ENCODE data around the gene PKDCC. TPM values are rescaled to one million over a fixed set of nuclear protein-coding genes. Genes with fewer than 3 reads are reported as not detected.
"Not testable (repeated sequence)": the region's sequence is repeated elsewhere in the genome, so short reads cannot be mapped to it uniquely, and the experiment has no call there.

Gene PKDCC
- polyA plus RNA-seq, 3 donors from 2014 or later = not detected

DNA sequence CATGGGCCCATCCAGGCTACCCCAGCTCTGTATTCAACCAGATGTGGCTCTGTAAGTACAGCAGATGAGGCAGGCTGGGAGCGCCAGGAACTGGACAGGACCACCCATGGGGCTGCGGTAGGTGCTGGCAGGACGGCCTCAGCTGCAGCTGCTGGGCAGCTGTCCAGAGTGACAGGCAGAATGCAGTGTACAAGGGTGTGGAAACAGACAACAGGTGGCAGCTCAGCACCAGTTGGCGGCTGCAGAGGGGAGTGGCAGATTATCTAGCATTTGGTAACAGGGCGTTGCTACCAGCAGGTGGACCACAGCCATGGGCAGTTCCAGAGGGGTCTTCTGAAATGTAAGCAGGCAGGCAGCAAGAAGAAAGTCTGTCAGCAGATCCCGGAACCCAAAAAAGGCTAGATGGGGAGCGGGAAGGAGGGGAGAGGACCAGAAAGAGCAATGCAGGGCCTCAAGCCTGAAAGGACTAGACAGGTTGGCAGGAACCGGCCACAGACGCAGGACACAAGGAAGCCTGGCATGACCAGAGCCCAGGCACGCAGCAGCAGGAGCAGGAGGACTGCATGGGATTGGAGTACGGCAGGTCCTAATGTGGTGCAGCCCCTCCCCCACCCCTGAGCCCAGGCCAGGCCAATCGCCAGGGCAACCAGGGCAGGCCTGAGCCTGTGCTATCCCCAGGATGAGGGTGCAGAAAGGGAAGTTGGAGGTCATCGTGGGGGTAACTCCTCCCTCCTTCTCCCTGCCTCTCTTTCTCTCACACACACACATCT is 24.7 kb downstream of the PKDCC start:
- Mint-ChIP-seq H3K4me3 (no peak overlapping the region), H3K4me1 (no peaks in the 10 kb centered on the region), H3K27me3 (ENCODE audit: low read depth in 3 of 3) (peaks cover 5 to 7% (median 5%) of the 10 kb centered on the region in 3 donors), H3K27ac (no peak overlapping the region), H3K9me3 (peaks cover 0 to 3% (median 0%) of the 10 kb centered on the region in 6 donors), H3K36me3 (no peaks in the 10 kb centered on the region)
- DNase-seq = no peak

- H3K4me3 Mint-ChIP-seq = no peak overlapping the region
- DNase-seq = no peak
- H3K9me3 Mint-ChIP-seq = peaks cover 0 to 3% (median 0%) of the 10 kb centered on the region in 6 donors
- H3K4me1 Mint-ChIP-seq = no peaks in the 10 kb centered on the region
- peaks cover 5 to 7% (median 6%) of the 10 kb centered on the region in 3 donors for H3K27me3 Mint-ChIP-seq (ENCODE audit: low read depth in 3 of 3)
- no peak overlapping the region for H3K27ac Mint-ChIP-seq
- H3K36me3 Mint-ChIP-seq = no peaks in the 10 kb centered on the region
Observed at GRCh38 chr2:42073739-42074503, 26.1 kb downstream of the PKDCC start.

GRCh38 chr2:42074661-42075060 is 26.8 kb downstream of the PKDCC start:
- Mint-ChIP-seq H3K4me3 (no peak overlapping the region), H3K9me3 (peaks cover 0 to 3% (median 0%) of the 10 kb centered on the region in 6 donors), H3K27me3 (ENCODE audit: low read depth in 3 of 3) (peaks cover 6 to 8% (median 7%) of the 10 kb centered on the region in 3 donors), H3K4me1 (no peaks in the 10 kb centered on the region), H3K36me3 (no peaks in the 10 kb centered on the region), H3K27ac (no peak overlapping the region)
- DNase-seq = no peak

- H3K4me3 Mint-ChIP-seq = no peak overlapping the region
- peaks cover 0 to 3% (median 0%) of the 10 kb centered on the region in 6 donors for H3K9me3 Mint-ChIP-seq
- peaks cover 4 to 11% (median 8%) of the 10 kb centered on the region in 3 donors for H3K27me3 Mint-ChIP-seq (ENCODE audit: low read depth in 3 of 3)
- no peak overlapping the region for H3K27ac Mint-ChIP-seq
- H3K4me1 Mint-ChIP-seq = no peaks in the 10 kb centered on the region
- DNase-seq = no peak
- H3K36me3 Mint-ChIP-seq = no peaks in the 10 kb centered on the region
Observed at GRCh38 chr2:42076357-42077225, 28.8 kb downstream of the PKDCC start.

- Mint-ChIP-seq H3K27me3 (ENCODE audit: low read depth in 3 of 3) (peaks cover 5 to 11% (median 8%) of the 10 kb centered on the region in 3 donors), H3K36me3 (no peaks in the 10 kb centered on the region), H3K4me1 (no peaks in the 10 kb centered on the region), H3K27ac (no peak overlapping the region), H3K4me3 (no peak overlapping the region), H3K9me3 (peaks cover 0 to under 1% (median 0%) of the 10 kb centered on the region in 6 donors)
- no peak for DNase-seq
Observed at GRCh38 chr2:42077343-42077742, 29.5 kb downstream of the PKDCC start.

DNA sequence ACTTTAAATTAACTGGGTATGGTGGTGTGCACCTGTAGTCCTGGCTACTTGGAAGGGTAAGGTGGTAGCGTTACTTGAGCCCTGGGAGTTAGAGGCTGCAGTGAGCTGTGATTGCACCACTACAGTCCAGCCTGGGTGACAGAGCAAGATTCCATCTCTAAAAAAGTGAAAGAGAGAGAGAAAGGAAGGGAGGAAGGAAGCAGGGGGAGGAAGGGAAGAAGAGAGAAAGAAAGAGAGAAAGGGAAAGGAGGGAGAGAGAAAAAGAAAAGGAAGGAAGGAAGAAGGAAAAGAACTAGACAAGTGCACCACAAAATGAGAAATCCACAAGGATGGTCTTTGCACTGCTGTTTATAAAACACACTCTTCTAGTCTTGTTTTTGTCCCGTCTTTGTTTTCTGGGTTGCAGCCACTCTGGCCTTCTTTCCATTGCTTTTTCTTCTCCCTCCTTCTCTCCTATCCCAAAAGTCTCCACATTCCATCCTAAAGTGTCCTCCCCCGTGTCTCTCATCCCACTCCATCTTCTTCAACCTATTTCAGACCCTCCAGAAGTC is 32.0 kb downstream of the PKDCC start:
- peaks cover 4 to 12% (median 8%) of the 10 kb centered on the region in 3 donors for H3K27me3 Mint-ChIP-seq (ENCODE audit: low read depth in 3 of 3)
- no peaks in the 10 kb centered on the region for H3K4me1 Mint-ChIP-seq
- DNase-seq = no peak
- H3K36me3 Mint-ChIP-seq = no peaks in the 10 kb centered on the region
- H3K27ac Mint-ChIP-seq = no peak overlapping the region
- no peaks in the 10 kb centered on the region for H3K9me3 Mint-ChIP-seq
- no peak overlapping the region for H3K4me3 Mint-ChIP-seq

DNA sequence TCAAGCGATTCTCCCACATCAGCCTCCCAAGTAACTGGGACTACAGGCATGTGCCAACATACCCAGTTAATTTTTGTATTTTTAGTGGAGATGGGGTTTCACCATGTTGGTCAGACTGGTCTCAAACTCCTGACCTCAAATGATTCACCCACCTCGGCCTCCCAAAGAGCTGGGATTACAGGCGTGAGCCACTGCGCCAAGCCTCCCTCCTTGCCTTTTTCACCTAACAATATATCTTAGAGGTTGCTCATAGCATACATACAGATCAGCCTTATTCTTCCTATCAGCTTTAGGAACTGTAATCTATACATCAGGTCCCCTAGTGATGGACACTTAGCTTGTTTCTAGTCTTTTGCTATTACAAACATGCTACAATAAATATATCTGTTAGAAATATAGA is 33.3 kb downstream of the PKDCC start:
- not testable (repeated sequence) for H3K36me3 Mint-ChIP-seq, H3K27ac Mint-ChIP-seq, H3K9me3 Mint-ChIP-seq, DNase-seq, H3K4me3 Mint-ChIP-seq, H3K4me1 Mint-ChIP-seq
- H3K27me3 Mint-ChIP-seq (ENCODE audit: low read depth in 3 of 3) = peaks cover 4 to 11% (median 6%) of the 10 kb centered on the region in 3 donors

DNA sequence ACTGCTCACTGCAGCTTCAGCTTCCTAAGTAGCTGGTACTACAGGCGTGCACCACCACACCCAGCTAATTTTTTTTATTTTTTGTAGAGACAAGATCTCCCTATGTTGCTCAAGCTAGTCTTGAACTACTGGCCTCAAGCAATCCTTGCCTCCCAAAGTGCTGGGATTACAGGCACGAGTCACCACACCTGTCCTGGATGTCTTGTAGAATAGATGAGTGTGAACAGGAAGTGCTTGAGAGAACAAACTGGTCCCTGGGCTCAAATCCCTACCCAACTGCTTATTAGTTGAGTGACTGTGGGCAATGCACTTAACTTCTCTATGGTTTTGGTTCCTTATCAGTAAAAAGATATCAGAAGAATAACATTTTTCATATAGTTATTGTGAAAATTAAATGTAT is 34.2 kb downstream of the PKDCC start:
- DNase-seq = no peak
- Mint-ChIP-seq H3K36me3 (no peaks in the 10 kb centered on the region), H3K9me3 (no peaks in the 10 kb centered on the region), H3K4me1 (peaks cover 4 to 7% of the 10 kb centered on the region in 2 donors), H3K4me3 (no peak overlapping the region), H3K27me3 (ENCODE audit: low read depth in 3 of 3) (peaks cover 4 to 11% (median 8%) of the 10 kb centered on the region in 3 donors), H3K27ac (no peak overlapping the region)

- H3K36me3 Mint-ChIP-seq = no peaks in the 10 kb centered on the region
- peaks cover 4 to 7% of the 10 kb centered on the region in 2 donors for H3K4me1 Mint-ChIP-seq
- no peak for DNase-seq
- no peak overlapping the region for H3K27ac Mint-ChIP-seq
- peaks cover 4 to 7% (median 4%) of the 10 kb centered on the region in 3 donors for H3K27me3 Mint-ChIP-seq (ENCODE audit: low read depth in 3 of 3)
- no peak overlapping the region for H3K4me3 Mint-ChIP-seq
- no peaks in the 10 kb centered on the region for H3K9me3 Mint-ChIP-seq
Observed at GRCh38 chr2:42084231-42084671, 36.4 kb downstream of the PKDCC start.

DNA sequence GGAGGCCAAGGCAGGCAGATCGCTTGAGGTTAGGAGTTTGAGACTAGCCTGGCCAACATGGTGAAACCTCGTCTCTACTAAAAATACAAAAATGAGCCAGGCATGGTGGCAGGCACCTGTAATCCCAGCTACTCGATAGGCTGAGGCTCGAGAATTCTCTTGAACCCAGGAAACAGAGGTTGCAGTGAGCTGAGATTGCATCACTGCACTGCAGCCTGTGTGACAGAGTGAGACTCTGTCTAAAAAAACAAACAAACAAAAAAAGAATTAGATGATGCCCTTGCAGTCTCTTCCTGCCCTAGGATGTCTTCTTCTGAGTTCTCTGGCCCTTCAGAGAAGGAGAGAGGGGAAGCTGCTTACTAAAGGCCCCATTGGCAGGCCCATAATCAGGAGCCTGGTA is 37.2 kb downstream of the PKDCC start:
- not testable (repeated sequence) for DNase-seq; H3K27me3 Mint-ChIP-seq (ENCODE audit: low read depth in 3 of 3); H3K4me3 Mint-ChIP-seq; H3K36me3 Mint-ChIP-seq; H3K9me3 Mint-ChIP-seq; H3K4me1 Mint-ChIP-seq
- H3K27ac Mint-ChIP-seq = peak overlapping the region in 1 of 6 donors; percentile 51

GRCh38 chr2:42085706-42086487 is 38.1 kb downstream of the PKDCC start:
- H3K27me3 Mint-ChIP-seq (ENCODE audit: low read depth in 3 of 3) = peaks cover 1 to 4% (median 3%) of the 10 kb centered on the region in 3 donors
- no peaks in the 10 kb centered on the region for H3K36me3 Mint-ChIP-seq
- H3K9me3 Mint-ChIP-seq = no peaks in the 10 kb centered on the region
- no peak for DNase-seq
- H3K4me3 Mint-ChIP-seq = no peak overlapping the region
- peak overlapping the region in 1 of 6 donors; percentile 52 for H3K27ac Mint-ChIP-seq
- peaks cover 5 to 7% of the 10 kb centered on the region in 2 donors for H3K4me1 Mint-ChIP-seq

DNA sequence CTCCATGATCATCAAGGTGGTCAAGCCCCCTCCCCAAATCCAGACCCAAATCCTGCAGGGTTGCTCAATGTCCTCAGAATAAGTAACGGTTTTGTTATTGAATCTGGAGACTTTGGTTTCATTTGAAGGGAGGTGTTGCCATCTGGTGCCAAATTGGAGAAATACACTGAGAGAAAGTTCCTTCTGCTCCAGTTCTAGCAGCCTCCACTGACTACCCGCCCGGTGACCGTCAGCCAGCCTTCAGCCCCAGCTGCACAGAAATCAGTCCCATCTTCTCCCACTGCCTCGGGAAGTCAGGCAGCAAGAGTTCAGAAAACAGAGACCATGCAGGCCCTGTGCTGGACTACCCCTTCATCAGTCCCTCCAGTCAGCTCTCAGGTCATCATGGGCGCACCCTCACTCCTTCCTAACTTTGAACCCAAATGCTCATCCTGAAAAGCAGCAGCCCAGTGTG is 38.7 kb downstream of the PKDCC start:
- Mint-ChIP-seq H3K27ac (no peak overlapping the region), H3K4me1 (peaks cover 6 to 7% of the 10 kb centered on the region in 2 donors), H3K9me3 (no peaks in the 10 kb centered on the region), H3K27me3 (ENCODE audit: low read depth in 3 of 3) (peaks cover 1 to 4% (median 3%) of the 10 kb centered on the region in 3 donors), H3K36me3 (no peaks in the 10 kb centered on the region), H3K4me3 (no peak overlapping the region)
- peak; percentile 54 to 67 (median 58) for DNase-seq

Data from immature natural killer cell (primary cell).